Esophagus muscularis mucosa (tissue), 4 donors: ENCODE results near the gene RNF43.

Experiments used
- CTCF ChIP-seq, 3 experiments: fragments of 200-600 bp in 2 of 3; fragments of 450-650 bp in 1 of 3; sonication (generic) in 2 of 3; IDR thresholded peaks; one replicate each; pipeline ENCODE4 v1.5.1; 2017 to 2019; ENCODE audit warnings: antibody characterized with exemption in 3 of 3, mild to moderate bottlenecking in 2 of 3, moderate library complexity in 1 of 3
- EP300 ChIP-seq: sonication (generic); formaldehyde crosslinking; IDR thresholded peaks from one replicate; pipeline ENCODE4 v1.6.1; 2017; ENCODE audit warnings: antibody characterized with exemption
- POLR2A ChIP-seq: fragments of 450-650 bp; IDR thresholded peaks from one replicate; pipeline ENCODE4 v1.6.1; 2017; ENCODE audit warnings: antibody characterized with exemption, moderate library complexity, mild to moderate bottlenecking, low read depth
- POLR2AphosphoS5 ChIP-seq, 2 donors: sonication (generic); formaldehyde crosslinking; IDR thresholded peaks; one replicate each; pipeline ENCODE4 v1.6.1; 2017; ENCODE audit warnings: antibody characterized with exemption in 2 of 2

- no peak for TF ChIP-seq POLR2AphosphoS5 (IDR thresholded peaks at IDR 0.05)
- no peak for TF ChIP-seq CTCF (IDR thresholded peaks at IDR 0.05)
- TF ChIP-seq POLR2A = no peak
- no peak for TF ChIP-seq EP300
Observed at GRCh38 chr17:58373003-58373402, 44.3 kb downstream of the RNF43 start.
